Heart right ventricle (tissue), 16 donors: ENCODE results near the gene PAQR6. TPM values are rescaled to one million over a fixed set of nuclear protein-coding genes. Genes with fewer than 3 reads are reported as not detected.

Experiments
- ATAC-seq, 8 donors: fragments of 200-7000 bp; cut with Tn5 transposase; one replicate each; pipeline ENCODE4 v1.9.1; 2020; ENCODE audit warnings: mild to moderate bottlenecking in 8 of 8, moderate library complexity in 8 of 8, moderate number of reproducible peaks in 1 of 8
- DNase-seq, 2 donors: peaks; one replicate each; pipeline ENCODE4 v3.0.0-alpha.2; 2020
- H3K27ac ChIP-seq, 10 donors: fragments of 200-600 bp; sonication (generic) in 2 of 10; one replicate each; pipeline versions ENCODE4 v1.5.0 to v1.8.0; 2020 to 2022; ENCODE audit warnings: mild to moderate bottlenecking in 3 of 10
- H3K27me3 ChIP-seq, 7 donors: fragments of 200-600 bp; one replicate each; pipeline ENCODE4 v1.8.0; 2021 to 2022; ENCODE audit warnings: mild to moderate bottlenecking in 2 of 7
- H3K36me3 ChIP-seq, 9 donors: fragments of 200-600 bp; sonication (generic) in 1 of 9; one replicate each; pipeline versions ENCODE4 v1.5.0 to v1.8.0; 2020 to 2022; ENCODE audit warnings: mild to moderate bottlenecking in 2 of 9
- H3K4me1 ChIP-seq, 9 donors: fragments of 200-600 bp; sonication (generic) in 1 of 9; one replicate each; pipeline versions ENCODE4 v1.5.0 to v1.8.0; 2020 to 2022; ENCODE audit warnings: mild to moderate bottlenecking in 4 of 9
- H3K4me3 ChIP-seq, 10 donors: fragments of 200-600 bp; sonication (generic) in 2 of 10; one replicate each; pipeline versions ENCODE4 v1.5.0 to v1.8.0; 2020 to 2022; ENCODE audit warnings: mild to moderate bottlenecking in 7 of 10, moderate library complexity in 2 of 10
- H3K9me3 ChIP-seq, 11 donors: fragments of 200-600 bp in 10 of 11; sonication (generic) in 2 of 11; one replicate each; pipeline versions ENCODE4 v1.5.0 to v1.8.0; 2013 to 2022; ENCODE audit warnings: mild to moderate bottlenecking in 2 of 11, control low read depth in 1 of 11, moderate library complexity in 1 of 11
- WGBS, 2 donors: extraction: QIAGEN DNeasy Blood & Tissue Kit; methylation state at CpG; one replicate each; pipeline ENCODE4 v1.1.7; 2013; ENCODE audit warnings: inconsistent platforms in 1 of 2; 5-methylcytosine and 5-hydroxymethylcytosine counted together
- intact Hi-C, 10 donors: fragments of 100-400 bp; cut with DNase I; formaldehyde crosslinking; loops; one replicate each; pipeline versions ENCODE4 v1.11.1 to v1.14.2; 2022
- long read RNA-seq, 3 donors: library from polyadenylated mRNA; unstranded; transcript quantifications; one replicate each; pipeline ENCODE4 v2.0.0, GENCODE V29; 2020 to 2021
- polyA plus RNA-seq, 2 donors: library from polyadenylated mRNA; stranded (reverse); fragments of 200-250 nt; gene quantifications; one replicate each; pipeline ENCODE4 v1.2.3, GENCODE V29; 2013
- total RNA-seq, 10 donors: library from RNA; stranded (reverse); fragmentation: NEBNext Ultra II Directional in 3 of 10; extraction: Animal tissue kit (Norgen Biotek cat#: 25700) in 3 of 10; gene quantifications; one replicate each; pipeline versions ENCODE4 v1.2.1 to v1.2.4, GENCODE V29; 2021 to 2023
- TF ChIP-seq, protein P1 (sequence below), 9 donors: fragments of 200-600 bp; sonication (generic) in 2 of 9; IDR thresholded peaks; one replicate each; pipeline versions ENCODE4 v1.5.0 to v1.8.0; 2021 to 2022; ENCODE audit warnings: antibody characterized with exemption in 9 of 9, mild to moderate bottlenecking in 5 of 9, moderate library complexity in 1 of 9
- donor health status: Arrhythmogenic right ventricular cardiomyopathy.
- donor health status: ischemic (EF 13 %, LVEDD 7.1; RV severe dilation, severe dysfunction).
- donor health status: healthy with polysubstance abuse.
- donor health status: DM: no; HTN: yes; CAD: no.
- donor health status: DM: no; HTN: no; CAD: no.
- donor health status: ischemic (EF 25% LVEDD 6.9; RV normal size, moderate dysfunction).
- donor health status: ischemic (EF 25% LVEDD 5.7; RV mildly dilated, moderate dysfunction).
- donor health status: healthy.
- donor health status: DM: yes; HTN: yes; CAD: no.
- donor health status: Ischemic cardiomyopathy.
- donor health status: ischemic (EF 35%, LVEDD 5.7; RV mildly dilated, moderate dysfunction).
- donor health status: nonischemic (EF 11% LVEDD 7.7; RV severe dilation, severe dysfunction).
- donor health status: DM: yes; HTN: yes; CAD: no.
- donor health status: PGD.
- donor health status: ischemic (EF 29% LVEDD 5.4; RV normal size, mild dysfunction).
- donor health status: nonischemic (EF 23%, LVEDD 6.1; RV moderate dilation, normal function).

PAQR6 gene
- total RNA-seq = 1 to 10 TPM in 2 of 10 donors, under 1 TPM in 8; 0.44 to 1.2 (median 0.77) TPM
- polyA plus RNA-seq = 1 to 10 TPM in 1 of 2 donors, under 1 TPM in 1; 0.39 to 1.5 TPM
- long read RNA-seq, donor 1 = 0 reads
- long read RNA-seq, donor 2, partial matches to known transcripts = 1 of 2 reads
- long read RNA-seq, donor 2, other reads (novel, unspliced or antisense) = 1 of 2 reads
- long read RNA-seq, donor 3, partial matches to known transcripts = 3 of 4 reads
- long read RNA-seq, donor 3, other reads (novel, unspliced or antisense) = 1 of 4 reads

DNA sequence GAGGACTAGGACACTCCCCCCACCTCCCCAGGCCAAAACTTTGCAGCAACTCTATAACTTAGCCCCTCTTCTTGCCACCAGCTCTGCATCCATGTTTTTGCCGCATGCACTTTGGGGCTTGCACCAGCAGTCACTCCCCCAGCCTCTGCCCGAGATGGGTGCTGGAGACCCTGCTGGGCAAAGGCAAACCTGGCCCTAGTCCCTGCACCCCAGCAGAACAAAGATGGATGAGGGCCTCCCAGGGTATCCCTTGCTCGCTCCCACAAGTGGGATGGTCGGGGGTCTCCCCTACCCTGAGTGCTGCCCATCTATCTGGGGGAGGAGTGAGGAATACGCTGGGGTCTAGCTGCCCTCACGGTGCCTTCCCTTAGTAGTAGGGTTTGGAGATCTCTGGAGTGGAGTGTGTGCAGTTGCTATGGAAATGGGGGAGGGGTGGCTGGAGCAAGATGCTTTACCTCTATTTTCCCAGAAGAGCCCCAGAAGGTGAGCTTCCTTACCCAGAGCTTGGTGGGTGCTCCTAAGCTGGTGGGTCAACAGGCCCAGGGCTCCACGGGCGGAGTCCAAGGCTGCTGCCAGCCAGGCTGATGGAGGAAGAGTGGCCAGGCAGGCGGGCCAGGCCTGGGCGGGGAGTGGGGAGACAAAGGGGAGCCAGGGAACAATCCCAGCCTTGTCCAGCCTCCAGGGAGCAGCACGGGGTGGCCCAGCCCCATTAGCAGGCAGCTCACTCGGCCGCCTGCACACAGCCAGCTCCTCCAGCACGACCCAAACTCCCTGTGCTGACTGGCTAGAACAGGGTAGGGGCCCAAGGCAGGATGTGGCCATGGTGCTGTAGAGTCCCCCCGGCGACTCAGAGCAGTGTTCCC lies at the start of gene PAQR6:
Gene PAQR6, minus strand, starts transcription at position 597 of the 863 bp plus-strand sequence. CDS start 1,325 bp downstream, outside the sequence.
- Histone ChIP-seq H3K9me3 (no peaks in the 10 kb centered on the region), H3K27me3 (peaks cover 0 to 23% (median 8%) of the 10 kb centered on the region in 7 donors), H3K4me1 (peaks cover 34 to 61% (median 47%) of the 10 kb centered on the region in 9 donors), H3K27ac (peak within 1 kb of the TSS in 1 of 10 donors; percentile 14), H3K4me3 (no peak within 1 kb of the TSS), H3K36me3 (peaks cover 0 to 40% (median 26%) of the 10 kb centered on the region in 9 donors)
- WGBS, 2 donors = 50 to 54% methylated on average over 16 of the region's 16 CpGs
- DNase-seq = peak in 1 of 2 donors; percentile 50
- peak; percentile 20 to 50 (median 34) for ATAC-seq
- intact Hi-C loops = no loop called here
- TF ChIP-seq, protein P1, sequence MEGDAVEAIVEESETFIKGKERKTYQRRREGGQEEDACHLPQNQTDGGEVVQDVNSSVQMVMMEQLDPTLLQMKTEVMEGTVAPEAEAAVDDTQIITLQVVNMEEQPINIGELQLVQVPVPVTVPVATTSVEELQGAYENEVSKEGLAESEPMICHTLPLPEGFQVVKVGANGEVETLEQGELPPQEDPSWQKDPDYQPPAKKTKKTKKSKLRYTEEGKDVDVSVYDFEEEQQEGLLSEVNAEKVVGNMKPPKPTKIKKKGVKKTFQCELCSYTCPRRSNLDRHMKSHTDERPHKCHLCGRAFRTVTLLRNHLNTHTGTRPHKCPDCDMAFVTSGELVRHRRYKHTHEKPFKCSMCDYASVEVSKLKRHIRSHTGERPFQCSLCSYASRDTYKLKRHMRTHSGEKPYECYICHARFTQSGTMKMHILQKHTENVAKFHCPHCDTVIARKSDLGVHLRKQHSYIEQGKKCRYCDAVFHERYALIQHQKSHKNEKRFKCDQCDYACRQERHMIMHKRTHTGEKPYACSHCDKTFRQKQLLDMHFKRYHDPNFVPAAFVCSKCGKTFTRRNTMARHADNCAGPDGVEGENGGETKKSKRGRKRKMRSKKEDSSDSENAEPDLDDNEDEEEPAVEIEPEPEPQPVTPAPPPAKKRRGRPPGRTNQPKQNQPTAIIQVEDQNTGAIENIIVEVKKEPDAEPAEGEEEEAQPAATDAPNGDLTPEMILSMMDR (IDR thresholded peaks at IDR 0.05) = peak in 1 of 9 donors; percentile 4

GRCh38 chr1:156295391-156295947 lies 47.6 kb upstream of the PAQR6 start, which contains the start of gene GLMP:
Gene GLMP, minus strand, starts transcription at chr1:156295679. Its CDS starts 34 bp downstream, at chr1:156295645.
- DNase-seq (peak; percentile 64), ATAC-seq (peak in 7 of 8 donors; percentile 30 to 64 (median 57))
- WGBS, 2 donors = 0 to 1% methylated on average over 17 of the region's 17 CpGs
- peak within 1 kb of the TSS in 8 of 10 donors; percentile 34 to 88 (median 60) for H3K27ac ChIP-seq
- H3K4me3 ChIP-seq = peak within 1 kb of the TSS; percentile 50 to 97 (median 76)
- TF ChIP-seq, protein P1 (IDR thresholded peaks at IDR 0.05) = no peak
- peaks cover 0 to 18% (median 0%) of the 10 kb centered on the region in 9 donors for H3K36me3 ChIP-seq
- H3K4me1 ChIP-seq = peaks cover 5 to 35% (median 27%) of the 10 kb centered on the region in 9 donors
- no peaks in the 10 kb centered on the region for H3K9me3 ChIP-seq
- intact Hi-C loops = no loop called here
- no peaks in the 10 kb centered on the region for H3K27me3 ChIP-seq

DNA sequence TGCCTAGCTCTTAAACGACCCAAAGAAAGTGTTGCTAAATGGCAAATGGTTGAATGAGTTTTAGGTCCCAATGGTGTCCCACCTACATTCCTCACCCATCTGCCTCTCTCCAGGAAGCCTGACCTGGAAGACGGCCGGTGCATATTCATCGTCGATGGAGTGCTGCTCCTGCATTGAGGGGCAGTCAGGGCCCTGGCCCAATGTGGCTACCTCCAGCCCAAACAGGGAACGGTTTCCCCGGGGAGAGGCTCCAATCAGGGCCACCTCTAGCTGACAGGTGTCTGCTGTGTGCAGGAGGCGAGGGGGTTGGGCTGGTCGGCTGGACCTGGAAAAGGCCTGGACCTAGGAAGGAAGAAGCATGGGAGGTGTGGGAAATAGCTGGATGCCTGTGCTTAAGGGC lies 46.0 kb upstream of the PAQR6 start:
- WGBS, 2 donors = 88 to 90% methylated on average over 9 of the region's 9 CpGs
- intact Hi-C loops = no loop called here
- DNase-seq (no peak), ATAC-seq (no peak)
- Histone ChIP-seq H3K9me3 (no peaks in the 10 kb centered on the region), H3K27ac (no peak overlapping the region), H3K4me3 (no peak overlapping the region), H3K4me1 (peaks cover 5 to 39% (median 27%) of the 10 kb centered on the region in 9 donors), H3K36me3 (peaks cover 0 to 26% (median under 1%) of the 10 kb centered on the region in 9 donors), H3K27me3 (no peaks in the 10 kb centered on the region)
- TF ChIP-seq, protein P1 (IDR thresholded peaks at IDR 0.05) = no peak

- peaks cover 5 to 39% (median 27%) of the 10 kb centered on the region in 9 donors for H3K4me1 ChIP-seq
- no peaks in the 10 kb centered on the region for H3K27me3 ChIP-seq
- 89 to 93% methylated on average over 8 of the region's 8 CpGs for whole genome bisulfite sequencing, 2 donors
- H3K27ac ChIP-seq = no peak overlapping the region
- no peak for DNase-seq
- no peaks in the 10 kb centered on the region for H3K9me3 ChIP-seq
- H3K36me3 ChIP-seq = peaks cover 0 to 34% (median 5%) of the 10 kb centered on the region in 9 donors
- no peak for ATAC-seq
- intact Hi-C loops = no loop called here
- H3K4me3 ChIP-seq = no peak overlapping the region
- TF ChIP-seq, protein P1 (IDR thresholded peaks at IDR 0.05) = no peak
Measured at GRCh38 chr1:156293098-156293434, 45.2 kb upstream of the PAQR6 start.
